Esophagus squamous epithelium (tissue), 5 donors: ENCODE measurements around the gene OSBPL5. TPM values are rescaled to one million over a fixed set of nuclear protein-coding genes. Genes with fewer than 3 reads are reported as not detected.

Experiments used
- DNase-seq: peaks from one replicate; lab custom pipeline; 2025; lab: John Stamatoyannopoulos, UW
- H3K27ac ChIP-seq, 4 donors: fragments of 200-600 bp; sonication (generic); one replicate each; pipeline ENCODE4 v1.5.1; 2016 to 2019; ENCODE audit warnings: mild to moderate bottlenecking in 1 of 4
- H3K27me3 ChIP-seq, 4 donors: fragments of 200-600 bp; sonication (generic); 1 replicate in 3 of 4; 2 replicates in 1 of 4; pipeline versions ENCODE4 v1.5.1 to v1.6.0; 2017 to 2021; ENCODE audit warnings: antibody characterized with exemption in 1 of 4
- H3K36me3 ChIP-seq, 3 donors: fragments of 200-600 bp; sonication (generic); one replicate each; pipeline ENCODE4 v1.5.1; 2016 to 2019
- H3K4me1 ChIP-seq, 3 donors: fragments of 200-600 bp; sonication (generic); one replicate each; pipeline ENCODE4 v1.5.1; 2017 to 2019
- H3K4me3 ChIP-seq, 4 donors: fragments of 200-600 bp; sonication (generic); 1 replicate in 3 of 4; 2 replicates in 1 of 4; pipeline ENCODE4 v1.5.1; 2016 to 2019; ENCODE audit warnings: mild to moderate bottlenecking in 2 of 4, moderate library complexity in 1 of 4
- H3K9me3 ChIP-seq, 3 donors: fragments of 200-600 bp; sonication (generic); one replicate each; pipeline ENCODE4 v1.5.1; 2016 to 2019
- POLR2A ChIP-seq, 4 donors: fragments of 450-650 bp; IDR thresholded peaks; one replicate each; pipeline ENCODE4 v1.6.1; 2017; ENCODE audit warnings: antibody characterized with exemption in 4 of 4, mild to moderate bottlenecking in 4 of 4, moderate library complexity in 3 of 4
- WGBS, 2 donors: methylation state at CpG; one replicate each; pipeline ENCODE4 v1.1.5; 2018; 5-methylcytosine and 5-hydroxymethylcytosine counted together
- intact Hi-C: fragments of 100-400 bp; cut with DNase I; formaldehyde crosslinking; loops from one replicate; pipeline ENCODE4 v1.15.0; 2022
- total RNA-seq, 4 donors: library from RNA; depleted of rRNA; stranded (reverse); fragments of >200 nt; gene quantifications; one replicate each; pipeline ENCODE4 v1.1.0, GENCODE V29; 2016
- TF ChIP-seq, protein P1 (sequence below), 6 experiments: fragments of 450-650 bp in 4 of 6; fragments of 200-600 bp in 2 of 6; sonication (generic) in 2 of 6; IDR thresholded peaks; one replicate each; pipeline ENCODE4 v1.5.1; 2016 to 2019; ENCODE audit warnings: antibody characterized with exemption in 6 of 6, mild to moderate bottlenecking in 4 of 6, moderate library complexity in 4 of 6
- donor health status: DM: yes; HTN: yes; CAD: no.

Gene OSBPL5
- total RNA-seq, 4 donors from 2014 or later, result 11.9 to 30.9 (median 17.9) TPM

DNA sequence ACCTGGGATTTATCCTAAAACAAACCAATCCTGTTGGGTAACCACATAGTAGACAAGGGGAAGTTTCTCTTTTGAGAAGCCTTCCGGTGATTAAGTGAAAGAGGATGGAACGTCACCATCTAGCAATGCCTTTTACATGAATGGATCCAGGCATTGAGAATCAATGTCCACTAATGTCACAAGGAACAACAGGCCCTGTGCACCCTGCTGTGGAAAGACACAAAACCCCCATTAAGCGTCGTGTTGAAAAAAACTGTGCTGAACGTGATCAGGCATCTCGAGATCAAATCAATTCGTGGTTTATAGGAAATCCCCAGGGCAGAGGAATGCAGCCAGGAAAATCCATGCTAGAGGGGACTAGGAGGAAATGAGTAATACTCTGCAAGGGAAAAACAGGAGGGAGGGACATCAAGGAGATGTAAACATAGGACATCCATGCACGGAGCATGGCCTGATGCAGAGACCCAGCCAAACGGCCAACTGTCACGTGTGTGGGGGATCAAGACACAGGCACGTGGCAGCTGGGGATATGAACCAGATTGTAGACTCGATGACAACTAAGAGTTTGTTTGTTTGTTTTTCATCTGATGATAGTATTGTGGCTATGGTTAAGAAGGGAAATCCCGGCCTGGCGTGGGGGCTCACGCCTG lies 69.3 kb downstream of the OSBPL5 start:
- Histone ChIP-seq H3K36me3 (peaks cover 0 to 55% (median 0%) of the 10 kb centered on the region in 3 donors), H3K27ac (peak overlapping the region; percentile 11 to 76 (median 62)), H3K9me3 (no peaks in the 10 kb centered on the region), H3K4me3 (no peak overlapping the region), H3K27me3 (no peaks in the 10 kb centered on the region), H3K4me1 (peaks cover 0 to 30% (median 6%) of the 10 kb centered on the region in 3 donors)
- 36 to 37% methylated on average over 15 of the region's 15 CpGs for WGBS, 2 donors
- intact Hi-C loops, result no loop called here
- TF ChIP-seq, protein P1, sequence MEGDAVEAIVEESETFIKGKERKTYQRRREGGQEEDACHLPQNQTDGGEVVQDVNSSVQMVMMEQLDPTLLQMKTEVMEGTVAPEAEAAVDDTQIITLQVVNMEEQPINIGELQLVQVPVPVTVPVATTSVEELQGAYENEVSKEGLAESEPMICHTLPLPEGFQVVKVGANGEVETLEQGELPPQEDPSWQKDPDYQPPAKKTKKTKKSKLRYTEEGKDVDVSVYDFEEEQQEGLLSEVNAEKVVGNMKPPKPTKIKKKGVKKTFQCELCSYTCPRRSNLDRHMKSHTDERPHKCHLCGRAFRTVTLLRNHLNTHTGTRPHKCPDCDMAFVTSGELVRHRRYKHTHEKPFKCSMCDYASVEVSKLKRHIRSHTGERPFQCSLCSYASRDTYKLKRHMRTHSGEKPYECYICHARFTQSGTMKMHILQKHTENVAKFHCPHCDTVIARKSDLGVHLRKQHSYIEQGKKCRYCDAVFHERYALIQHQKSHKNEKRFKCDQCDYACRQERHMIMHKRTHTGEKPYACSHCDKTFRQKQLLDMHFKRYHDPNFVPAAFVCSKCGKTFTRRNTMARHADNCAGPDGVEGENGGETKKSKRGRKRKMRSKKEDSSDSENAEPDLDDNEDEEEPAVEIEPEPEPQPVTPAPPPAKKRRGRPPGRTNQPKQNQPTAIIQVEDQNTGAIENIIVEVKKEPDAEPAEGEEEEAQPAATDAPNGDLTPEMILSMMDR (IDR thresholded peaks at IDR 0.05), result no peak
- no peak for TF ChIP-seq POLR2A (IDR thresholded peaks at IDR 0.05)
- DNase-seq, result no peak

DNA sequence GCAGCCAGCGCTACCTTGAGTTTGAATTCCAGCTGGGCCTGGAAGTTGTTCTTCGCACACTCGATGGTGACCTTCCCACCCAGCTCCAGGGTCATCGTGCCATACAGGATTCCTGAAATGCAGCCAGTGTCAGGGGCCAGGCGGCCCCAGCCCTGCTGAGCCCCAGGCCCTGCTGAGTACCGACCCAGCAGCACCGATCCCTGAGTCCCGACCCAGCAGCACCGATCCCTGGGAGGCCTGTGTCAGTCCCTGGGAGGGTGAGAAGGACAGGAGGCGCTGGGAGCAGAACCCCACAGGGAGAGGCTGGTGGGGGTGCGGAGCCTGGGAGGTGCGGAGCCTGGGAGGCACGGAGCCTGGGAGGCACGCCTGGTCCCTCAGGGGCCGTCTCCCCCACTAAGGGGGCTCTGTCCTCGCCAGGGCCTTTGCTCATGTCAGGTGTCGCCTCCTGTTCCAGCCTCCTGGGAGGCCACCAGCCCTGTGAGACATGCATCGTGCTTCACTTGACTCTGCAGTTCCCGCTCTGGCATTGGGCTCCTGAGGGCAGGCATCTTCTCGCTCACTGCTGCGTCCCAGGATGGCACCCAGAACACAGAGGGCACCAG lies 70.8 kb downstream of the OSBPL5 start:
- WGBS, 2 donors, result 85 to 96% methylated on average over 4 to 14 of the region's 21 CpGs
- no peak overlapping the region for H3K27ac ChIP-seq
- no peaks in the 10 kb centered on the region for H3K27me3 ChIP-seq
- intact Hi-C loops, result loop anchor here (5.0 kb wide), 1 partner anchor 57 kb away; no protein-coding TSS in a partner anchor
- no peak for TF ChIP-seq POLR2A (IDR thresholded peaks at IDR 0.05)
- TF ChIP-seq, protein P1 (IDR thresholded peaks at IDR 0.05), result no peak
- H3K36me3 ChIP-seq, result peaks cover 0 to 56% (median 8%) of the 10 kb centered on the region in 3 donors
- no peak for DNase-seq
- no peak overlapping the region for H3K4me3 ChIP-seq
- H3K4me1 ChIP-seq, result peaks cover 0 to 22% (median 6%) of the 10 kb centered on the region in 3 donors
- no peaks in the 10 kb centered on the region for H3K9me3 ChIP-seq

DNA sequence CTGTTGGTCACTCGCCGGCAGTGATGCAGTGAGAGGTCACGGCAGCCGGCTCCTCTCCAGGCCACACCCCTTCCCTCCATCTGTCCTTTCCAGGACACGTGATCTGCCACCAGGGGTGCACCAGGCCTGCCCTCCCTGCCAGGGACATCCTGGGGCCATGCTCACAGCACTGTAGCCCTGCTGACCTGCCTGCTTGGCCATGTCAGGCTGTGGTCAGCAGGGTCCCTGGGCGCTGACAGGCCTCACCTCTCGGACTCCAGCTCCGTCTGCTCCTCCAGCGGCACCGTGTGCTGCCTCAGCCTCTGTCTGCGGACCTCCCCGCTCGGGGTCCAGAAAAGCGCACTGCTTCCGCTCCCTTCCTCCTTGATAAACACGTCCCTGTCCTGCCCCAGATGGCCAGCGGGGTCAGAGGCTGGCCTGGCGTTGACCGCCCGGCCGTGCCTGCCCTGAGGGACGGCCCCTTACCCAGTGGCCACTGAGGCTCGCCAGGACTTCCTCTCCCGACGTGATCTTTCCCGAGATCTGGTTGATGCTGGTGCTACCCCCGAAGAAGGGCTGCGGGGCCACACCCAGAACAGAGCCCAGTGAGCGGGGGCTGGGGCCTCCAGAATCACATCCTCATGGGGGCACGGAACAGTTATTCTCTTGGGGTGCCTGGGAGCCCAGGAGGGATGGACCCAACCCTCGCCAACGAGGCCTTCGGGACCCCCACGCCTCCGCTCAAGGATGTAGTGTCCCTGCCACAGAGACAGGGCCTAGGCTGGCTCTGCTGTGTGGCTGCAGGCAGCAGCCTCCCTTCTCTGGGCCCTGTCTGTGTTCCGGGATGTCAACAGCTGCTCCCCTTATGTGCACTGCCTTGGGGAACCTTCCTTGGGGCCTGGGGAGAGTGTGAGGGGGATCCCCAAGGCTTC lies 71.6 kb downstream of the OSBPL5 start:
- H3K27ac ChIP-seq, result peak overlapping the region in 1 of 4 donors; percentile 14
- intact Hi-C loops, result loop anchor here (5.0 kb wide), 1 partner anchor 56 kb away; no protein-coding TSS in a partner anchor

DNA sequence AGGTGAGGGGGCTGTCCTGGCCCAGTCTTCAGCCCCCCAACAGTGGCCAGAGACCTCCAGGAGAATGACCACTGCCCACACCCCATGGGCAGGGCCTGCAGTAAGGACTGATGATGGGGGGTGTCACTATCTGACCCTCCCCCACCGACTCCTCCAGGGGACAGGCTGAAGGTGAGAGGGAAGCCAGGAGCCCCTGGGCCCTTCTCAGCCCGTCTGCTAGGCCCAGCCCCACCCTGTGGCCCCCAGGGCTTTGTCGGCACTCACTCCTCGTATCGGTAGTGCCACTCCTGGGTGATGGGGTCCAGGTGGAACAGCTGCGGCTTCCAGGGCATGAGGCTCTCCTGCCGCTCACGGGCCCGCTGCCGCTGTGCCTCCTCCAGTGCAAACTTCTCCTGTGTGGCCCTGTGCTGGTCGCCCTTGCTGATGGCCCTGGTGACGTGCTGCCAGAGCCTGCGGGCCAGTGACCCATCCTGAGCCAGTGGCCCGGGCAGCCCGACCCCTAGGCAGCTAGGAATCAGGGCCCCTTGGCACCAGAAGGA lies 72.4 kb downstream of the OSBPL5 start:
- H3K27ac ChIP-seq, result no peak overlapping the region
- no peaks in the 10 kb centered on the region for H3K9me3 ChIP-seq
- no peak for DNase-seq
- H3K4me3 ChIP-seq, result no peak overlapping the region
- H3K36me3 ChIP-seq, result peaks cover 0 to 64% (median 10%) of the 10 kb centered on the region in 3 donors
- WGBS, 2 donors, result 83% methylated on average over 1 of the region's 15 CpGs; no CpG with 5 or more reads in 1 of the 2 donors
- H3K4me1 ChIP-seq, result peaks cover 0 to 21% (median 6%) of the 10 kb centered on the region in 3 donors
- no peaks in the 10 kb centered on the region for H3K27me3 ChIP-seq
- intact Hi-C loops, result loop anchor here (5.0 kb wide), 1 partner anchor 55 kb away; no protein-coding TSS in a partner anchor
- TF ChIP-seq POLR2A (IDR thresholded peaks at IDR 0.05), result no peak
- TF ChIP-seq, protein P1 (IDR thresholded peaks at IDR 0.05), result no peak

More for the DNA sequence above, 71.6 kb downstream of the OSBPL5 start:
- H3K27me3 ChIP-seq, result no peaks in the 10 kb centered on the region
- H3K9me3 ChIP-seq, result no peaks in the 10 kb centered on the region
- 77 to 94% methylated on average over 11 to 12 of the region's 36 CpGs for WGBS, 2 donors
- TF ChIP-seq, protein P1 (IDR thresholded peaks at IDR 0.05), result no peak
- TF ChIP-seq POLR2A (IDR thresholded peaks at IDR 0.05), result no peak
- peaks cover 0 to 21% (median 6%) of the 10 kb centered on the region in 3 donors for H3K4me1 ChIP-seq
- DNase-seq, result no peak
- no peak overlapping the region for H3K4me3 ChIP-seq
- H3K36me3 ChIP-seq, result peaks cover 0 to 56% (median 10%) of the 10 kb centered on the region in 3 donors
